Right lobe of liver (tissue), 6 donors: ENCODE data around the gene VASH2. TPM values are rescaled to one million over a fixed set of nuclear protein-coding genes. Genes with fewer than 3 reads are reported as not detected.

ENCODE experiments used
- ATAC-seq, 4 donors: fragments of 200-7000 bp; cut with Tn5 transposase; one replicate each; pipeline ENCODE4 v1.9.1; 2020; ENCODE audit warnings: mild to moderate bottlenecking in 4 of 4, moderate library complexity in 4 of 4
- DNase-seq, 3 donors: peaks; one replicate each; pipeline ENCODE4 v3.0.0-alpha.2; 2020
- H3K27ac ChIP-seq, 3 donors: fragments of 200-600 bp; one replicate each; pipeline ENCODE4 v1.8.0; 2022
- H3K27me3 ChIP-seq, 2 donors: fragments of 200-600 bp; one replicate each; pipeline ENCODE4 v1.8.0; 2022
- H3K36me3 ChIP-seq, 4 donors: fragments of 200-600 bp; sonication (generic) in 1 of 4; one replicate each; pipeline versions ENCODE4 v1.5.1 to v1.8.0; 2017 to 2022; ENCODE audit warnings: control low read depth in 1 of 4
- H3K4me1 ChIP-seq, 4 donors: fragments of 200-600 bp; sonication (generic) in 1 of 4; one replicate each; pipeline versions ENCODE4 v1.5.1 to v1.8.0; 2017 to 2022; ENCODE audit warnings: control low read depth in 1 of 4
- H3K4me3 ChIP-seq, 3 donors: fragments of 200-600 bp; one replicate each; pipeline ENCODE4 v1.8.0; 2022
- H3K9me3 ChIP-seq, 4 donors: fragments of 200-600 bp; sonication (generic) in 1 of 4; one replicate each; pipeline versions ENCODE4 v1.5.1 to v1.8.0; 2017 to 2022; ENCODE audit warnings: control low read depth in 1 of 4
- POLR2A ChIP-seq: fragments of 450-650 bp; IDR thresholded peaks from one replicate; pipeline ENCODE4 v1.6.1; 2017; ENCODE audit warnings: antibody characterized with exemption, mild to moderate bottlenecking
- WGBS: methylation state at CpG from one replicate; pipeline ENCODE4 v1.1.6; 2018; ENCODE audit warnings: low coverage, low lambda C conversion rate; ENCODE audit not compliant: insufficient coverage; ENCODE audit errors: missing lambda C conversion rate; 5-methylcytosine and 5-hydroxymethylcytosine counted together
- intact Hi-C, 2 donors: fragments of 100-400 bp; cut with DNase I; formaldehyde crosslinking; loops; one replicate each; pipeline versions ENCODE4 v1.11.2 to v1.14.1; 2022
- total RNA-seq, 6 experiments: library from RNA; depleted of rRNA in 2 of 6; stranded (reverse); fragments of >200 nt in 2 of 6; fragmentation: NEBNext Ultra II Directional in 3 of 6; extraction: Animal tissue kit (Norgen Biotek cat#: 25700) in 3 of 6; gene quantifications; one replicate each; pipeline versions ENCODE4 v1.1.0 to v1.2.4, GENCODE V29; 2016 to 2023
- TF ChIP-seq, protein P1 (sequence below), 4 donors: fragments of 200-600 bp in 3 of 4; fragments of 450-650 bp in 1 of 4; IDR thresholded peaks; one replicate each; pipeline versions ENCODE4 v1.5.1 to v1.8.0; 2016 to 2022; ENCODE audit warnings: antibody characterized with exemption in 4 of 4, mild to moderate bottlenecking in 2 of 4
- donor health status: DM: no; HTN: yes; CAD: no.
- donor health status: DM: no; HTN: no; CAD: no.
- donor health status: DM: no; HTN: no; CAD: no.
- donor health status: DM: no; HTN: yes; CAD: no.
- donor health status: DM: no; HTN: yes; CAD: no.

The VASH2 gene
- total RNA-seq, 6 experiments from 2014 or later = 0.04 to 0.32 (median 0.07) TPM; not detected in 3

DNA sequence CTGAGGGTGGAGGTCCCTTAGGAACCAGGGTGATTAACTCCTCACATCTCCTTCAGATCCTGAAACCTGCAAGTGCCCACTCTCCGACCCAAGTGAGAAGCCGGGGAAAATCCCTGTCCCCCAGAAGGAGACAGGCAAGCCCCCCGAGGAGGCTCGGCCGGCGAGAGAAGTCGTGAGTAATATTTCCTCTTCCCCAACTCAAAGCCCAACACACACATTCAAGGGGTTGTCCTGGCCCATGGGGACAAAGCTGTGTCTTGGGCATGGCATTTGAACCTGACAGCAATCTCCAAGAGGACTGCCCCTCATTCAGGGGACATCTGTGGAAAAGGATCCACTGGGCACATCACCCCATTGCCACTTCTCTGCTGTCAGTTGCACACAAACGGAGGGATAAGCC lies 23.6 kb downstream of the VASH2 start:
- H3K27ac ChIP-seq = no peak overlapping the region
- no peaks in the 10 kb centered on the region for H3K4me1 ChIP-seq
- DNase-seq = peak in 1 of 3 donors; percentile 16
- no peaks in the 10 kb centered on the region for H3K9me3 ChIP-seq
- WGBS = 69% methylated on average over 8 of the region's 8 CpGs
- no peaks in the 10 kb centered on the region for H3K27me3 ChIP-seq
- no peaks in the 10 kb centered on the region for H3K36me3 ChIP-seq
- intact Hi-C loops = no loop called here
- TF ChIP-seq, protein P1, sequence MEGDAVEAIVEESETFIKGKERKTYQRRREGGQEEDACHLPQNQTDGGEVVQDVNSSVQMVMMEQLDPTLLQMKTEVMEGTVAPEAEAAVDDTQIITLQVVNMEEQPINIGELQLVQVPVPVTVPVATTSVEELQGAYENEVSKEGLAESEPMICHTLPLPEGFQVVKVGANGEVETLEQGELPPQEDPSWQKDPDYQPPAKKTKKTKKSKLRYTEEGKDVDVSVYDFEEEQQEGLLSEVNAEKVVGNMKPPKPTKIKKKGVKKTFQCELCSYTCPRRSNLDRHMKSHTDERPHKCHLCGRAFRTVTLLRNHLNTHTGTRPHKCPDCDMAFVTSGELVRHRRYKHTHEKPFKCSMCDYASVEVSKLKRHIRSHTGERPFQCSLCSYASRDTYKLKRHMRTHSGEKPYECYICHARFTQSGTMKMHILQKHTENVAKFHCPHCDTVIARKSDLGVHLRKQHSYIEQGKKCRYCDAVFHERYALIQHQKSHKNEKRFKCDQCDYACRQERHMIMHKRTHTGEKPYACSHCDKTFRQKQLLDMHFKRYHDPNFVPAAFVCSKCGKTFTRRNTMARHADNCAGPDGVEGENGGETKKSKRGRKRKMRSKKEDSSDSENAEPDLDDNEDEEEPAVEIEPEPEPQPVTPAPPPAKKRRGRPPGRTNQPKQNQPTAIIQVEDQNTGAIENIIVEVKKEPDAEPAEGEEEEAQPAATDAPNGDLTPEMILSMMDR (IDR thresholded peaks at IDR 0.05) = no peak
- TF ChIP-seq POLR2A = no peak
- no peak for ATAC-seq
- no peak overlapping the region for H3K4me3 ChIP-seq

DNA sequence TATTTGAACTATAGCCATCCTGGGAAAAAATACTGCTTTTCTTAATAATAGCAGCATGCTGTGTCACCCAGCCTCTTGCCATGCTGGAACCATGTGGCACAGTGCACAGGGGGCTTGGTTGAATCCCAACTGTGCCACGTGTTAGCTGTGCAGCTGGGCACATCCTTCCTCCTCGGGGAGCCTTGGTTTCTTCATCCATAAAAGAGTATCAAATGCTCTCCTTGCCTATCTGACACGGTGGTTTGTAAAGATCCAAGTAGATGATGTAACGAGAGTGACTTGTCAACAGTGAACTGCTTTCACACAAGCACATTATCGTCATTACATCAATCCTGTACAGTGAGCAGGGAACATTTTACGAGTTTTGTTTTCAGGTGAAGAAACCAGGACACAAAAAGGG lies 24.4 kb downstream of the VASH2 start:
- H3K36me3 ChIP-seq = no peaks in the 10 kb centered on the region
- no peak overlapping the region for H3K4me3 ChIP-seq
- no peak for TF ChIP-seq POLR2A
- TF ChIP-seq, protein P1 (IDR thresholded peaks at IDR 0.05) = no peak
- H3K4me1 ChIP-seq = no peaks in the 10 kb centered on the region
- intact Hi-C loops = no loop called here
- 71% methylated on average over 6 of the region's 6 CpGs for WGBS
- H3K27ac ChIP-seq = no peak overlapping the region
- H3K9me3 ChIP-seq = no peaks in the 10 kb centered on the region
- ATAC-seq (no peak), DNase-seq (peak in 1 of 3 donors; percentile 14)
- no peaks in the 10 kb centered on the region for H3K27me3 ChIP-seq

DNA sequence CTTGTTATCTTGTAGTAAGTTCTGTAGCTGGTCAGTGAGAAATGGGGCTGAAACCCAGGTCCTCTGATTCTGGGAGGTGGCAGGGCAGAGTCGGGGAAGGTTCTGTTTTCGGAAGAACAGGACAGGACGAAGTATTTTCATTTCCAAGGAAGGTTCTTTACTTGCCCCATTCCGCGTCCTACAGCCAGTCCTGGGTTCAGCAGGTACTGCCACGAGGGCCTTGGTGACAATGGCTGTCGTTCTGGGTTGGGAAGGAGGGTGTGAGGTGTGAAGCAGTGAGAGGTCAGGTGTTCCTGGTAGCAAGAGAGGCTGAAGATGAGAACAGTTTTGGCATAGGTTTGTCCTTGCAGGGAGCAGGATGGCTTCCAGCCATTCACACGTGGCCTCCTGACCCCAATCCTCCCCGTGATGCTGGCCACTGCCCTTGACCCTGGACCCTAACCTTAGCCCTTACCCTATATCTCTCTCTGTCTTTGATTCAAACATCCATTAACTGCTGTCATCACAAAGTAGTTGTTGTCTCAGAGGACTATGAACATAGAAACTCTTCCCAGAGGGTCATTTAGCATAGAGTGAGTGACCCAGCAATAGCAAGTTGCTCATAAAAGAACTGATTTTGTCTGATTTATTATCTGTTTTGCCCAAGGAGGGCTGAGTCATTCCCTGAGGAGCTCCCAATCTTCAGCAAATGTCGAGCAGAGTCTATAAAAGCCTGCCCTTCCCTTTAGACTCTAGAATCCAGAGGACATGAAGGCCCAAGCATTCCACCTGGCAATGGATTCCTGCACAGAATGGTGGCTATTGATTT lies 25.0 kb downstream of the VASH2 start:
- TF ChIP-seq, protein P1 (IDR thresholded peaks at IDR 0.05) = no peak
- TF ChIP-seq POLR2A = no peak
- peak in 1 of 3 donors; percentile 17 for DNase-seq
- ATAC-seq = no peak
- no peaks in the 10 kb centered on the region for H3K27me3 ChIP-seq
- 58% methylated on average over 4 of the region's 10 CpGs for WGBS
- no peak overlapping the region for H3K4me3 ChIP-seq
- no peaks in the 10 kb centered on the region for H3K4me1 ChIP-seq
- no peaks in the 10 kb centered on the region for H3K36me3 ChIP-seq
- no peaks in the 10 kb centered on the region for H3K9me3 ChIP-seq
- intact Hi-C loops = no loop called here
- H3K27ac ChIP-seq = no peak overlapping the region

DNA sequence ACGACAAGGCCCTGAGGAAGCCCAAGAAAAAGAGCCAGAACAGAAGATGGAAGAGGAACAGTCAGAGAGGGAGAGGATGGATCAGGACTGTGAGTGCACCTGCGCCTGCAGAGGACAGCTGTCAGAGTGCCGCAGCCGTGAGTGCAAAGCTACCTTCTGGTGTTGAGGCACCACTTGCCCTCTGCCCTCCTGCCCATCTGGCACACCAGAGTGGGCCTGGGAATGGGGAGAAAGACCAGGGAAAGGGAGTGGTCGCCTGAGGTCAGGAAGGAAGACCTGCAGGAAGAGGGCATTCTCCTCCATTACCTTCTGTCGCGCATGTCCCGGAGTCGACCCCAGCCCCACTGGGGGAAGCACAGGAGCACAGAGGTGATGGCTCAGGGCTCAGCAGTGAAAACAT lies 26.2 kb downstream of the VASH2 start:
- 79% methylated on average over 8 of the region's 9 CpGs for WGBS
- no peaks in the 10 kb centered on the region for H3K27me3 ChIP-seq
- no peaks in the 10 kb centered on the region for H3K36me3 ChIP-seq
- peak in 1 of 3 donors; percentile 22 for DNase-seq
- H3K27ac ChIP-seq = no peak overlapping the region
- H3K4me1 ChIP-seq = no peaks in the 10 kb centered on the region
- H3K4me3 ChIP-seq = no peak overlapping the region
- no peak for ATAC-seq
- TF ChIP-seq, protein P1 (IDR thresholded peaks at IDR 0.05) = no peak
- no peak for TF ChIP-seq POLR2A
- H3K9me3 ChIP-seq = no peaks in the 10 kb centered on the region
- intact Hi-C loops = no loop called here
